Testis (tissue), 3 donors: Measurements from ENCODE around the gene KIF16B. TPM values are rescaled to one million over a fixed set of nuclear protein-coding genes. Genes with fewer than 3 reads are reported as not detected.

Experiments
- DNase-seq: peaks from one replicate; pipeline ENCODE4 v3.0.0-alpha.2; 2019
- H3K27ac ChIP-seq, 2 donors: fragments of 200-600 bp; sonication (generic); one replicate each; pipeline ENCODE4 v1.5.1; 2019
- H3K27me3 ChIP-seq: fragments of 200-600 bp; sonication (generic); one replicate; pipeline ENCODE4 v1.5.1; 2019
- H3K36me3 ChIP-seq: fragments of 200-600 bp; sonication (generic); one replicate; pipeline ENCODE4 v1.5.1; 2017; ENCODE audit warnings: low read depth; ENCODE audit errors: missing control alignments
- H3K4me1 ChIP-seq: fragments of 200-600 bp; sonication (generic); one replicate; pipeline ENCODE4 v1.5.1; 2019
- H3K4me3 ChIP-seq, 2 donors: fragments of 200-600 bp; sonication (generic); one replicate each; pipeline ENCODE4 v1.5.1; 2017 to 2019
- H3K9me3 ChIP-seq: fragments of 200-600 bp; sonication (generic); one replicate; pipeline ENCODE4 v1.5.1; 2017
- POLR2A ChIP-seq: fragments of 450-650 bp; IDR thresholded peaks from one replicate; pipeline ENCODE4 v1.6.1; 2017; ENCODE audit warnings: antibody characterized with exemption, mild to moderate bottlenecking, moderate library complexity
- WGBS, 2 donors: methylation state at CpG; one replicate each; pipeline ENCODE4 v1.1.5; 2018; 5-methylcytosine and 5-hydroxymethylcytosine counted together
- intact Hi-C: fragments of 100-400 bp; cut with DNase I; formaldehyde crosslinking; loops from one replicate; pipeline ENCODE4 v1.15.1; 2023; ENCODE audit warnings: low total_unique reads
- polyA plus RNA-seq: library from polyadenylated mRNA; stranded (reverse); fragments of 350-450 nt; fragmentation: Illumina TruSeq; extraction: RNeasy Lipid Tissue Mini Kit (QIAGEN cat#74804); gene quantifications from one replicate; pipeline ENCODE4 v1.2.3, GENCODE V29; 2014; ENCODE audit warnings: low read depth, low replicate concordance; ENCODE audit not compliant: insufficient read depth
- total RNA-seq, 2 donors: library from RNA; depleted of rRNA; stranded (reverse); fragments of >200 nt; gene quantifications; one replicate each; pipeline ENCODE4 v1.2.3, GENCODE V29; 2016
- TF ChIP-seq, protein P1 (sequence below), 3 experiments: fragments of 450-650 bp in 2 of 3; fragments of 200-600 bp in 1 of 3; sonication (generic) in 1 of 3; IDR thresholded peaks; one replicate each; pipeline ENCODE4 v1.5.1; 2016 to 2019; ENCODE audit warnings: antibody characterized with exemption in 3 of 3, mild to moderate bottlenecking in 2 of 3, moderate library complexity in 1 of 3

Gene KIF16B
- total and polyA plus RNA-seq, 3 donors from 2014 or later = 10.2 to 25.5 (median 22.3) TPM

DNA sequence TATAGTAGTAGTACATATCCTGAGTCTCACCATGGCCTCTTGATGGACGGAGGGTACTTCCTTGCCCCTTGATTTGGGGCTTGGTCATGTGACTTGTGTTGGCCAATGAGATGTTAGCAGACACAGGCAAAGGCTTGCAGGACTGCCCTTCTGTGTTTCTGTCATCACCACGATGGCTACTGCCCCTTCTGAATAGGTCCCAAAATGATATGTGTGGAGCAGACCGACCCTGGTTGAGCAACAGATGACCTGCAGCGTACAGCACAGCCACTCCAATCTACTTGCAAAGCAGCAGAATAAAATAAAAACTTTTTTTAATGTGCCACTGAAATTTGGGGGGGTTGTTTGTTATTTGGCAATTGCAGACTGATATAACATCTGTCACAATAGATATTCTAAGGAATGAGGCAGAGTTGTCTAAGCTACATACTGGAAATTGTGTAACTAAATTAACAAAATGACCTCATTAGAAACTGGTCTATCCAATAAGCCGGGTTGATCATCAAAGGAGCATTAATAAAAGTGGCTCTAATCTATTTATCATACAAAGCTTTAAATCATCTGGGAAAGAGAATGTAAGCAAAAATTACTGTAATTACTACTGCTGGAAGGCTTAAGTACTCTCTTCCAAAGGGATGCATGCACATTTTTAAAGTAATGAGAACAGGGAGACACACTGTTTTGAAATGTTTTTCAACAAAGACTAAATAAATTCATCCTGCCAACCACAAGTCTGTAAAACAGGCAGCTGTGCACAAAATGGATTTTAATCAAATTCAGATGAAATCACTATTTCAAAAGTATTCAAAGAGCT is 209.5 kb downstream of the KIF16B start:
- H3K4me1 ChIP-seq = no peaks in the 10 kb centered on the region
- H3K36me3 ChIP-seq = no peaks in the 10 kb centered on the region
- no peak for DNase-seq
- 74 to 81% methylated on average over 5 of the region's 5 CpGs for WGBS, 2 donors
- intact Hi-C loops = no loop called here
- TF ChIP-seq POLR2A = no peak
- TF ChIP-seq, protein P1, sequence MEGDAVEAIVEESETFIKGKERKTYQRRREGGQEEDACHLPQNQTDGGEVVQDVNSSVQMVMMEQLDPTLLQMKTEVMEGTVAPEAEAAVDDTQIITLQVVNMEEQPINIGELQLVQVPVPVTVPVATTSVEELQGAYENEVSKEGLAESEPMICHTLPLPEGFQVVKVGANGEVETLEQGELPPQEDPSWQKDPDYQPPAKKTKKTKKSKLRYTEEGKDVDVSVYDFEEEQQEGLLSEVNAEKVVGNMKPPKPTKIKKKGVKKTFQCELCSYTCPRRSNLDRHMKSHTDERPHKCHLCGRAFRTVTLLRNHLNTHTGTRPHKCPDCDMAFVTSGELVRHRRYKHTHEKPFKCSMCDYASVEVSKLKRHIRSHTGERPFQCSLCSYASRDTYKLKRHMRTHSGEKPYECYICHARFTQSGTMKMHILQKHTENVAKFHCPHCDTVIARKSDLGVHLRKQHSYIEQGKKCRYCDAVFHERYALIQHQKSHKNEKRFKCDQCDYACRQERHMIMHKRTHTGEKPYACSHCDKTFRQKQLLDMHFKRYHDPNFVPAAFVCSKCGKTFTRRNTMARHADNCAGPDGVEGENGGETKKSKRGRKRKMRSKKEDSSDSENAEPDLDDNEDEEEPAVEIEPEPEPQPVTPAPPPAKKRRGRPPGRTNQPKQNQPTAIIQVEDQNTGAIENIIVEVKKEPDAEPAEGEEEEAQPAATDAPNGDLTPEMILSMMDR (IDR thresholded peaks at IDR 0.05) = no peak
- H3K27ac ChIP-seq = no peak overlapping the region
- no peak overlapping the region for H3K4me3 ChIP-seq
- no peaks in the 10 kb centered on the region for H3K9me3 ChIP-seq
- H3K27me3 ChIP-seq = no peaks in the 10 kb centered on the region

DNA sequence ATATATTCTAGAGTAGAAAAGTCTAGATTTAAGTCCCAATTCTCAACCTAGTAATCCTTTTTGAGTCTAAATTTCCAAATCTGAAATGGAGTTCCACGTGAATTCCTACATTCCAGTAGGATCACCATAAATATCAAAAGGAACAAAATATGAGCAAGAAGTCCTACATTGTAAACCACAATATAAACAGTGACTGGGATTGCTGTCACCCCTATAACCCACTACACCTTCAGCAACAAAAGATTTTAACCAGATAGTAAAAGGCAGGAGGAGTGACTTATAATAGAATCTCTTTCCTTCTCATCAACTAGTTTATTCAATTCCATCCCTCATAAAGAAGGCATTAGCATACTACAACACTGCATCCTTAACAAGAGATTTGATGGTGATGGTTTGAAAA is 210.6 kb downstream of the KIF16B start:
- Histone ChIP-seq H3K9me3 (no peaks in the 10 kb centered on the region), H3K27ac (no peak overlapping the region), H3K4me1 (no peaks in the 10 kb centered on the region), H3K36me3 (no peaks in the 10 kb centered on the region), H3K27me3 (no peaks in the 10 kb centered on the region), H3K4me3 (no peak overlapping the region)
- DNase-seq = no peak
- intact Hi-C loops = no loop called here
- TF ChIP-seq, protein P1 (IDR thresholded peaks at IDR 0.05) = no peak
- TF ChIP-seq POLR2A = no peak
- 92 to 93% methylated on average over 1 of the region's 1 CpG for WGBS, 2 donors

DNA sequence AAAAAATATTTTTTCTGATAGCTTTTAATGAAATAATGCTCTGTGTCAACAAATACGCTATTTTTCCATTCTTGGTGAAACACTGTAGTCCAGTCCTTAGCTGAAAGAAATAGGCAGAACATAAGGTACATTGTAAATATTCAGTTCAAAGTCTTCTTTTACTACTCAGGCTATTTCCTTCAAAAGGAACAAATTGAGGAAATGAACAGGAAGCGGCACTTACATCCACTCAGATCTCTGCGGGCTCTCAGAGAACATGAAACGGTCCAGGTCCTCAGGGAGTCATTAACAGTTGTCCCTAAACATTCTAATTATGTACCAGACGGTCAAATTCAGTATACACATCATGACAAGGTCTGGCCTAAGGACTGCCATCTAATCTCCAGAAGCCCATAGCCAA is 212.6 kb downstream of the KIF16B start:
- no peaks in the 10 kb centered on the region for H3K4me1 ChIP-seq
- no peak overlapping the region for H3K27ac ChIP-seq
- no peaks in the 10 kb centered on the region for H3K9me3 ChIP-seq
- WGBS, 2 donors = 81% methylated on average over 5 of the region's 5 CpGs
- no peak for TF ChIP-seq POLR2A
- TF ChIP-seq, protein P1 (IDR thresholded peaks at IDR 0.05) = no peak
- intact Hi-C loops = no loop called here
- H3K27me3 ChIP-seq = no peaks in the 10 kb centered on the region
- H3K36me3 ChIP-seq = no peaks in the 10 kb centered on the region
- H3K4me3 ChIP-seq = no peak overlapping the region
- DNase-seq = no peak

DNA sequence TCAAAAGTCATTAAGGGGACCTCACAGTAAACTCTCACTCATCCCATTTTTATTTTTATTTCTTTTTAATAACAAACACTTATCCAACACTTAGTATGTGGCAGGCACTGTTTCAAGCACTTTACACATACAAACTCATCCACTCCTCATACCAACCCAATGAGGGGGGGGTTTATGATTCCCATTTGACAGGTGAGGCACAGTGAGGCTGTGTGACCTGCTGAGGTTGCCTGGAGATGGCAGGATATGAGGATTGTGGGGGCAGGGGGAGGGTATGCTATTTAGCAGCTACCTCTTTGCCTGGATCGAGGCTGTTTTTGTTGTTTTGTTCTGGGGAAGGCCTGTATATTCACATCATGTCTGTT is 219.8 kb downstream of the KIF16B start:
- intact Hi-C loops = no loop called here
- Histone ChIP-seq H3K27me3 (no peaks in the 10 kb centered on the region), H3K4me3 (no peak overlapping the region), H3K9me3 (no peaks in the 10 kb centered on the region), H3K27ac (no peak overlapping the region), H3K36me3 (no peaks in the 10 kb centered on the region), H3K4me1 (no peaks in the 10 kb centered on the region)
- DNase-seq = no peak
- TF ChIP-seq POLR2A = no peak
- TF ChIP-seq, protein P1 (IDR thresholded peaks at IDR 0.05) = no peak
- WGBS, 2 donors = 80 to 100% methylated on average over 1 of the region's 1 CpG
